Measurements from ENCODE around the gene GPR137B.
"Not testable (repeated sequence)": the region's sequence is repeated elsewhere in the genome, so short reads cannot be mapped to it uniquely, and the experiment has no call there.

Gene GPR137B

DNA sequence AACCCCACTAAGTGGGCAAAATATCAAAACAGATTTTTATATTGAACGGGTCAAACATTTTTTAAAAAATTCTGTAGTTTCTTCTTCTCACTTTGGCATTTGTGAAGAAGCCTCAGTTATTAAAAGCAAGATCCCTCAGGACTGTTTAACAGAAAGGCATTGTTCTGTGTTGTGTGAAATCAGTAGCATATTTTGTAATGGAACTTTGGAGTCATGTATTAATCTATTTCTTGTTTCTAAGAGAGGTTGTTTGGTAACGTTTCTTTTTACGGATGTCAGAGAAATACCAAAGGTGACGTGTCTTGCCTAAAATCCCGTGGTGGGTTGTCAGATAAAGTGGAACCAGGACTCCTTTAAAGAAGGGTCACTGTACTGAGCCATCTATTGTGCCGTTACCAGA, 23.7 kb downstream of the GPR137B start:
- DNase-seq = no peak
- no peaks in the 10 kb centered on the region for H3K27me3 Mint-ChIP-seq
- H3K27ac Mint-ChIP-seq = no peak overlapping the region
- no peak overlapping the region for H3K4me3 Mint-ChIP-seq
- no peak for ATAC-seq (replicated peaks)
- peaks cover 41 to 73% of the 10 kb centered on the region in 2 donors for H3K36me3 Mint-ChIP-seq
- H3K4me1 Mint-ChIP-seq = peaks cover 28 to 30% of the 10 kb centered on the region in 2 donors
- peaks cover 20 to 30% of the 10 kb centered on the region in 2 donors for H3K9me3 Mint-ChIP-seq

DNA sequence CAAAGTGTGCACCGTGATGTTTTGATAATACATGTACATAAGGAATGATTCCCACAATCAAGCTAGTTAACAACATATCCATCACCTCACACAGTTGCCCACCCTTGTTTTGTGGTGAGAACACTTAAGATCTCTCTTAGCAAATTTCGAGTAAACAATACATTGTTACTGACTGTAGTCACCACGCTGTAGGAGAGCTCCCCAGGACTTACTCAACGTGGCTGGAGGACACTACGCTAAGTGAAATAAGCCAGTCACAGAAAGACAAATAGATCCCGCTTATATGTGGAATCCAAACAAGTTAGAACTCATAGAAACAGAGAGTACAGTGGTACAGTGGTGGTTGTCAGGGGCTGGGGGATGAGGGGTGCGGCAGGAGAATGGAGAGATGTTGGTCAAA, 24.8 kb downstream of the GPR137B start:
- peaks cover 10 to 19% of the 10 kb centered on the region in 2 donors for H3K9me3 Mint-ChIP-seq
- no peaks in the 10 kb centered on the region for H3K27me3 Mint-ChIP-seq
- DNase-seq (no peak), ATAC-seq (replicated peaks) (no peak)
- peaks cover 21 to 24% of the 10 kb centered on the region in 2 donors for H3K4me1 Mint-ChIP-seq
- peaks cover 36 to 68% of the 10 kb centered on the region in 2 donors for H3K36me3 Mint-ChIP-seq
- no peak overlapping the region for H3K27ac Mint-ChIP-seq
- H3K4me3 Mint-ChIP-seq = no peak overlapping the region

DNA sequence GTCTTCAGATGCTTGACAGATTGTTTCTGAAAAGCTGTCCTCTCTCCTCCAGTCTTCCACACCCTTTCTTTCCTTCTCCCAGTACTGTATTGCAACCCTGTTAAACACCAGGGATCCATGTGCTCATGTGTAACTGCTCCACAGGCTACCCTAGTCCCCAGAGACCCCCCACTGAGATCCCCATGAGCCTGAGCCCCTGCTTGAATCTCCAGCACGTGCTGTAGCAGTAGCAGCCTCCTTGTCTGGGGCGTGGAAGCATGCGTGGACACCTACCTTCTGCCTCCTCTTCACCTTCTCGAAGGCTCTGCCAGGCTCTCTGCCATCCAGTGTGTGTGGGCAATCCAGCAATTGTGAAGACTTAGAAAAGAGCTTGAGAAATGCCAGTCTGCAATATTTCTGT, 25.2 kb downstream of the GPR137B start:
- Mint-ChIP-seq H3K4me3 (no peak overlapping the region), H3K4me1 (peaks cover 21 to 24% of the 10 kb centered on the region in 2 donors), H3K27me3 (no peaks in the 10 kb centered on the region), H3K27ac (no peak overlapping the region), H3K9me3 (peaks cover 10 to 19% of the 10 kb centered on the region in 2 donors), H3K36me3 (peaks cover 34 to 68% of the 10 kb centered on the region in 2 donors)
- DNase-seq (no peak), ATAC-seq (replicated peaks) (no peak)

DNA sequence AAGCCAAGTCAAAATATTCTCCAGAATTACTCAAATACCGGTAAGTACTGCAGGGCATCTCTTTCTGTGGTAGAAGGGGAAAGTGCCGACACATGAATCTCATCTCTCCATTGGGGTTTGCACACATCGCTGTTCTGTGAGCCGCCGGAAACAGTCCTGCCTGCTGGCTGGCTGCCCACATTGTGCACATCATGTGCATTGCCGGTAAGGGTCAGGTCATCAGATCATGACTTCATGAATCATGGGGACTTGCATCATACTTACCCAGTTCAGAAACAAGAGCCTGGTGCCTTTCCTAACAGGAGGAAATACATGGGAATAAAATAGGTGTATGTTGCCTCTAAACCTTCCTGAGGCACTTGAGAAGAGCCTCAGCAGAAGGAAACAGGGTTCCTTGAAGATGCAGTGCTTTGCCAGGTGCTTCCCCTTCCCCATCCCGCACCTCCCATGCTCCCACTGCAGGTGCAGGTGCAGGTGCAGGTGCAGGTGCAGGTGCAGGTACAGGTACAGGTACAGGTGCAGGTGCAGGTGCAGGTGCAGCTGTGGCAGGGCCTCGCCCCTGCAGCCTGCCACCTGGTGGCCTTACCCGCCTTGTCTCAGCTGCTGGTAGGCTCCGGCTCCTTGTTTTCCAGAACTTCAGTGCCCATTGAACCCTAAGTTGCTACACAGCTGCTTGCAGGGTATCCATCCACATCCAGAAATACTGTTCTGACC, 26.5 kb downstream of the GPR137B start:
- Mint-ChIP-seq H3K4me3 (no peak overlapping the region), H3K27ac (no peak overlapping the region), H3K4me1 (peaks cover 11 to 12% of the 10 kb centered on the region in 2 donors), H3K9me3 (peaks cover 2 to 9% of the 10 kb centered on the region in 2 donors), H3K36me3 (peaks cover 29 to 65% of the 10 kb centered on the region in 2 donors), H3K27me3 (no peaks in the 10 kb centered on the region)
- DNase-seq (no peak), ATAC-seq (replicated peaks) (no peak)

DNA sequence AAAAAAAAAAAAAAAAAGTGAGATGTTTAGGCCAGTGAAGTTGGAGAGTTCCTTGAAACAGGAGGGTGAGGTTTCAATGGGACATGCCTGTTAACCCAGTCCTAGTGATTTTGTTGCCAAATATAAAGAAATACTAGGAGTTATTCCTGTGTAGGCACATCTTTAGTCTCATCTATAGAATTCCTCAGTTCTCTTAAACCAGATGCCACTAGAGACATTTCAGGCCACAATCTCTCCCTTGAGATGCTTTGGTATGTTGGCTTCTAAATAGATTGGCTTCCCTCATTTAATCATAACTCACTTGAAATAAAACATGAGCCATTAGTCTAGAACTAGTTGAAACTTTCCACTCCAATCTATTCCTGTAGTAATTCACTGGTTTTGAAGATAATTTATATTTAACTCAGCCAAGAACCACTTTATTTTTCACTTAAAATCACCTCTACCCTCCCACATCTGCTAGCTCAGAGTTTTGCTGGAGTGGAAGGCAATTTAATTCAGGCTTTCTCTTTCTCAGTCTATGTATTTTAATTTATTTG, 29.8 kb downstream of the GPR137B start:
- Mint-ChIP-seq H3K27ac (no peak overlapping the region), H3K4me3 (no peak overlapping the region), H3K27me3 (no peaks in the 10 kb centered on the region), H3K9me3 (peaks cover 0 to 6% of the 10 kb centered on the region in 2 donors), H3K36me3 (peaks cover 44 to 72% of the 10 kb centered on the region in 2 donors), H3K4me1 (peaks cover 27 to 32% of the 10 kb centered on the region in 2 donors)
- ATAC-seq (replicated peaks) (no peak), DNase-seq (no peak)

DNA sequence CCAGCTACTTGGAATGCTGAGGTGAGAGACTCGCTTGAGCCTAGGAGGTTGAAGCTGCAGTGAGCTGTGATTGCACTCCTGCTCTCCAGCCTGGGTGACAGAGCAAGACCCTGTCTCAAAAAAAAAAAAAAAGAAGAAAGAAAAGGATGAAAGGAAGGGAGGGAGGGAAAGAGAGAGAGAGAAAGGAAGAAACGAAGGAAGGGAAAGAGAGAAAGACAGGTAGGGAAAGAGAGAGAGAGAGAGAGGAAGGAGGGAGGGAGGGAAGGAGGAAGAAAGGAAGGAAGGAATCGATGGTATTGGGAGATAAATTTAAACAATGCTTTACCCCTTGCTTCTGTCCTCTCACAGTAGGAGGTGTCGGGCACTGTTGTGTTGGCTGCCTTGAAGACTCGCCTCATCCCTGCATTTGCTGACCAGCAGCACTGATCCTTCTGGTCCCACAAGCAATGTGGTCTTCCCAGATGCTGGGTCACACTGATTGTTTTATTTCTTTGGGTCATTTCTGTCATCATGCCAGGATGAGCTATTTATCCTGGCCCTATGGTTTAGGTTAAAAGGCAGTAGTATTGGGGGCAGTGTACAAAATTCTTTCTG, 30.9 kb downstream of the GPR137B start:
- Mint-ChIP-seq H3K27ac (no peak overlapping the region), H3K27me3 (no peaks in the 10 kb centered on the region), H3K4me1 (peaks cover 25 to 32% of the 10 kb centered on the region in 2 donors), H3K9me3 (peaks cover 0 to 6% of the 10 kb centered on the region in 2 donors), H3K4me3 (no peak overlapping the region), H3K36me3 (peaks cover 44 to 66% of the 10 kb centered on the region in 2 donors)
- ATAC-seq (replicated peaks) (no peak), DNase-seq (no peak)

DNA sequence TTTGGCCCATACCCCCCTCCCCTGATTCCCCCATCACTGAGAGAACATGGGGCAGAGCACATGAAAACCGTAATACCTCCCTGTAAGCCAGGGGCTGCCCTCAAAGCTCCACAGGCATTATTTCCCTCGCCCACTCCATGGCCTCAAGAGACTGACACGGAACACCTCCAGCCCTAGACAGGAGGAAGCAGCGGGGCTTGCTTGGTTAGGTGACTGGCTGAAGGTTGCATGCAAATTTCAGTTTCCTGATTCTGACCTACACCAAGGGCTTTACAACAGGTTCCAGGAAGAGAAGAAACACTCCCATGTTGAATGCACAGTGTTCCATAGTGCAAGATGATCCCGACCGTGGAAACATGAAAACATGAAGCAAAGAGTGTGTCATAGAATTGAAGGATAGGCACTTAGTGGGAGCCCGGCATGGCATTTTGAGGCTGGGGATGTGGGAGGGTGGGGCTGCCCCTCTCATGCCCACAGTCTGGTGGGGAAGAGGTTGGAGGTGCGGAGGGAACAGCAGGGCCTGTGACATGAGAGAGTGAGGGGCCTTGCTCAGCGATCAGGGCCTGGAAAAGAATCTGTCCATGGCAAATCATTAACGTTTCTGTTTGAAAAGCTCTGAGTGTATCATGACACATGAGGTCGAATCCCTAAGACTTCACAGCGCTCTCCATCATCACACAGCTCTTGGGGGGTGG, 33.5 kb downstream of the GPR137B start:
- H3K36me3 Mint-ChIP-seq = peaks cover 48 to 60% of the 10 kb centered on the region in 2 donors
- H3K4me3 Mint-ChIP-seq = peak overlapping the region; percentile 7 to 17
- ATAC-seq (replicated peaks) = peak; percentile 79 to 89
- H3K9me3 Mint-ChIP-seq = peaks cover 0 to 6% of the 10 kb centered on the region in 2 donors
- H3K27me3 Mint-ChIP-seq = no peaks in the 10 kb centered on the region
- no peak for DNase-seq
- peak overlapping the region; percentile 75 for H3K27ac Mint-ChIP-seq
- peaks cover 23 to 32% of the 10 kb centered on the region in 2 donors for H3K4me1 Mint-ChIP-seq

DNA sequence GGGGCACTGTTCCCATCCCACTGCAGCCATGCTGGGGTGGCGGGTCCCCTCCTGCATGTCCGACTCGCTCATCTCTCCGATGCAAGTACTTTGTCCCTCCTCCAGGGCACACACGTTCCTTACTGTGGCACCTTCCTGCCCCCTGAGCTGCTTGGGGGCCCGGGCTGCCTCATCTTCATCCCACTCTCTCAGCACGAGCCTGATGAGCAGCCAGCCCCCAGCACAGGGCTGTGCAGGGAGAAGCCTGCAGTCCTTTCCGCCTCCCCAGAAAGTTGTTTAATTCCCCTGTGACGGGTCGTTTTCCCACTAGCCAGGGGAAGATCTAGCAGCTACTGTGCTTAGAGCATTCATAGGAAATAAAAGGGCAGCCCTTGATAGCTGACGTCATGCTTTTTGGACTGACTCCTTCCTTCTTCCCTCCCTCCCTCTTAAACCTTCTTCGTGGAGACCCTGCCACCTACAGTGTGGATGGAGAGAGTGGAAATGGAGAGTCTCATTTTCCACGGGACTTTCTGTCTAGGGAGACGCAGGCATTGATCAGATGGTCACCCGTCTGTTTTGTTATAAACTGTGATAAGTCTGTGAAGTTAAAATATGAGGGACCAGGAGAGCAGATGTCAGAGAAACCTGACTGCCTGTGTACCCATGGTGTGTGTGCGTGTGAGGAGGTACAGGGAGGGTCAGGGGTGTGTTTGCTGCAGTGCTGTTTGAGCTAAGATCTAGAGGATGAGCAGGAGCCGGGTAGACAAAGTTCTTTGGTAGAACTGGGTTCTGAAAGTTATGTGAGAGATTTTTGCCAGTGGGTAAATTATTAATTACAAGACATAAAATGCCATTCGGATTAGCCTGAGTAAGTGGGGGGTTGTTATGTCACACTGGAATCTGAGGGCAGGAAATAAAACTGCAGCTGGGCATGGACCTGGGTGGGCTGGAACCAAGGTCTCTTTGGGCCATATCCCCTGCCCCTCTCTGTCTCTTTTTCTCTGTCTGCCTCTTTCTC, 34.3 kb downstream of the GPR137B start:
- peak overlapping the region; percentile 16 for H3K27ac Mint-ChIP-seq
- H3K4me3 Mint-ChIP-seq = no peak overlapping the region
- H3K36me3 Mint-ChIP-seq = peaks cover 45 to 56% of the 10 kb centered on the region in 2 donors
- H3K4me1 Mint-ChIP-seq = peaks cover 23 to 28% of the 10 kb centered on the region in 2 donors
- no peaks in the 10 kb centered on the region for H3K27me3 Mint-ChIP-seq
- ATAC-seq (replicated peaks) (no peak), DNase-seq (no peak)
- peaks cover 0 to 6% of the 10 kb centered on the region in 2 donors for H3K9me3 Mint-ChIP-seq

DNA sequence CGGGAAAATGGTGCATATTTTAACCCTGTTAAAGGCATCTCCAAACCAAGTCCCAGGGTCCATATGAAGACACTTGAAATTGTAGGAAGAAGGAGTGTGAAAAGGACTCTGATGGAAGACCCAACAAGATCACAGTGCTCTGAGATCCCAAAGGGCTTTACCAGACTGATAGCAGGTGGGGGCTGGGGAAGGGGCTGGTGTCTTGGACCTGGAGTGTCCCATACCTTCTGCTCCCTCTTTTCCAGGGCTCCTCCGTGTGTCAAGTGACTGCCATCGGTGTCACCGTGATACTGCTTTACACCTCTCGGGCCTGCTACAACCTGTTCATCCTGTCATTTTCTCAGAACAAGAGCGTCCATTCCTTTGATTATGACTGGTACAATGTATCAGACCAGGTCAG, 37.3 kb downstream of the GPR137B start:
- Mint-ChIP-seq H3K4me1 (peaks cover 20 to 24% of the 10 kb centered on the region in 2 donors), H3K36me3 (peaks cover 31 to 48% of the 10 kb centered on the region in 2 donors)

DNA sequence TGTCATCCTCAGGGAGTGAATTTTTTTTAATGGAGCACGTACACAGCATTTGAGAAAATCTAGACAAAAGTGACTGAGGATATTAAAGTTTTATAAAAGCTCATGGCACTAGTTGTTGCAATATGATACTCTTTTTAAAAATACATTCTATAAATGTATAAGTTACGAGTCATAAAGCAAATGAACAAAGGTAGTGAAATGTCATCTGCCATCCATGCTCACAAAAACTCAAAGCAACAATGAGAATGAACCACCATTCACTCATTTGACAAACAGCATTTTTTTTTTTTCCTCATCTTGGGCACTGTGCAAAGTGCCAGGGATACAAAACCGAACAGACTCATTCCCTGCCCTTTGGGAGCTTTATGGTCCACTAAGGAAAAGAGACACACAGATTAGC, 38.7 kb downstream of the GPR137B start:
- no peak overlapping the region for H3K27ac Mint-ChIP-seq
- H3K4me3 Mint-ChIP-seq = no peak overlapping the region
- peaks cover 10% of the 10 kb centered on the region in 2 donors for H3K4me1 Mint-ChIP-seq
- H3K9me3 Mint-ChIP-seq = no peaks in the 10 kb centered on the region
- DNase-seq (no peak), ATAC-seq (replicated peaks) (no peak)
- H3K36me3 Mint-ChIP-seq = peaks cover 30 to 45% of the 10 kb centered on the region in 2 donors
- H3K27me3 Mint-ChIP-seq = no peaks in the 10 kb centered on the region

More for the DNA sequence above, 37.3 kb downstream of the GPR137B start:
- Mint-ChIP-seq H3K4me3 (no peak overlapping the region), H3K27me3 (no peaks in the 10 kb centered on the region), H3K27ac (no peak overlapping the region), H3K9me3 (peaks cover 0 to 5% of the 10 kb centered on the region in 2 donors)
- DNase-seq = no peak
- ATAC-seq (replicated peaks) = no peak

DNA sequence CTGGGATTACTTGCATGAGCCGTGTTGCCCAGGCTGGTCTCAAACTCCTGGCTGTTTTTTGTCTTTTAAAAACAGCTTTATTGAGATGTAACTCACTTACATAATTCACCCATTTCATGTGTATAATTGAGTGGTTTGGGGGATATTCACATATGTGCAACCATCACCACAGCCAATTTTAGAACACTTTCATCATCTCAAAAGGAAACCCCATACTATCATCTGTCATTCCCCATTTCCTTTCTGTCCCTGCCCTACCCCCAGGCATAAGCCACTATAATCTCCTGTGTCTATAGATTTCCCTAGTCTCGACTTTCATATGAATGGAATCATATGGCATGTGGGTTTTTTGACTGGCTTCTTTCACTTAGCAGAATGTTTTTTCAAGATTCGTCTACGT, 43.3 kb downstream of the GPR137B start:
- no peak for ATAC-seq (replicated peaks)
- H3K9me3 Mint-ChIP-seq = peaks cover 13 to 17% of the 10 kb centered on the region in 2 donors
- H3K36me3 Mint-ChIP-seq = peaks cover 54 to 66% of the 10 kb centered on the region in 2 donors
- H3K27ac Mint-ChIP-seq = no peak overlapping the region
- no peaks in the 10 kb centered on the region for H3K27me3 Mint-ChIP-seq
- peaks cover 8 to 9% of the 10 kb centered on the region in 2 donors for H3K4me1 Mint-ChIP-seq
- DNase-seq = no peak
- no peak overlapping the region for H3K4me3 Mint-ChIP-seq

DNA sequence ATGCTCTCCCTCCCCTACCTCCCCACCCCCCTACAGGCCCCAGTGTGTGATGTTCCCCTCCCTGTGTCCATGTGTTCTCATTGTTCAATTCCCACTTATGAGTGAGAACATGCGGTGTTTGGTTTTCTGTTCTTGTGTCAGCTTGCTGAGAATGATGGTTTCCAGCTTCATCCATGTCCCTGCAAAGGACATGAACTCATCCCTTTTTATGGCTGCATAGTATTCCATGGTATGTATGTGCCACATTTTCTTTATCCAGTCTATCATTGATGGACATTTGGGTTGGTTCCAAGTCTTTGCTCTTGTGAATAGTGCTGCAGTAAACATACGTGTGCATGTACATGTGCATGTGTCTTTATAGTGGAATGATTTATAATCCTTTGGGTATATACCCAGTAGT, 44.1 kb downstream of the GPR137B start:
- H3K36me3 Mint-ChIP-seq = peaks cover 60 to 72% of the 10 kb centered on the region in 2 donors
- H3K27ac Mint-ChIP-seq; ATAC-seq (replicated peaks): not testable (repeated sequence)

DNA sequence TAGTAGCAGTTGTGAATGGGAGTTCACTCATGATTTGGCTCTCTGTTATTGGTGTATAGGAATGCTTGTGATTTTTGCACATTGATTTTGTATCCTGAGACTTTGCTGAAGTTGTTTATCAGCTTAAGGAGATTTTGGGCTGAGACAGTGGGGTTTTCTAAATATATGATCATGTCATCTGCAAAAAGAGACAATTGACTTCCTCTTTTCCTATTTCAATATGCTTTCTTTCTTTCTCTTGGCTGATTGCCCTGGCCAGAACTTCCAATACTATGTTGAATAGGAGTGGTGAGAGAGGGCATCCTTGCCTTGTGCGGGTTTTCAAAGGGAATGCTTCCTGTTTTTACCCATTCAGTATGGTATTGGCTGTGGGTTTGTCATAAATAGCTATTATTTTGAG, 45.7 kb downstream of the GPR137B start:
- H3K4me3 Mint-ChIP-seq; ATAC-seq (replicated peaks); DNase-seq; H3K27ac Mint-ChIP-seq; H3K4me1 Mint-ChIP-seq; H3K27me3 Mint-ChIP-seq: not testable (repeated sequence)
- H3K36me3 Mint-ChIP-seq = peaks cover 74 to 84% of the 10 kb centered on the region in 2 donors
- H3K9me3 Mint-ChIP-seq = peaks cover 15 to 21% of the 10 kb centered on the region in 2 donors

More for the DNA sequence above, 44.1 kb downstream of the GPR137B start:
- H3K9me3 Mint-ChIP-seq = peaks cover 15 to 21% of the 10 kb centered on the region in 2 donors
- H3K27me3 Mint-ChIP-seq, DNase-seq, H3K4me1 Mint-ChIP-seq, H3K4me3 Mint-ChIP-seq: not testable (repeated sequence)

All from stimulated activated naive B cell treated with anti-CD40 and anti-IgM and Interleukin-4, amounts not matched to agents 10 μg/mL and 1 μg/mL and 100 μg/mL, for 72 hours (primary cell).